EL (cell line): ENCODE results near the gene NIN.

Experiments used
- DNase-seq: peaks from one replicate; pipeline ENCODE4 v3.0.0-alpha.2; 2016

NIN gene

DNA sequence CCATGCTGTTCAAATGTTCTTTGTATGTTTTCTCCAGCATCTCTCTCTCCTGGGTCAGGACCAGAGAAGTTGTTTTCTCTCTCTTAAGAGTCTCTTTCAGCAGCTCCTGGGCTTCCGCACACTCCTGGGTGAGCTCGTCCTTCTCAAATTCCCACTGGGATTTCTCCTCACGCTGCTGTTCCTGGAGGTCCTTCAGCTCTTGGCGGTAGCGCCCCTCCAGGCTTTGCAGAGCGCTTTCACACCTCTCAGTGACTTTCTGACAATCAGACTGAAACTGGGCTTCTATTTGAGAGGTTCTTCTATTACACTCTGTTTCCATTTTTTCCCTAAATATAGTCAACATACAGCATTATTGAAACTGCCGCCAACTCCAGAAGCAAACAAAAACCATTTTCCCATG, 72.7 kb downstream of the NIN start:
- DNase-seq: no peak

DNA sequence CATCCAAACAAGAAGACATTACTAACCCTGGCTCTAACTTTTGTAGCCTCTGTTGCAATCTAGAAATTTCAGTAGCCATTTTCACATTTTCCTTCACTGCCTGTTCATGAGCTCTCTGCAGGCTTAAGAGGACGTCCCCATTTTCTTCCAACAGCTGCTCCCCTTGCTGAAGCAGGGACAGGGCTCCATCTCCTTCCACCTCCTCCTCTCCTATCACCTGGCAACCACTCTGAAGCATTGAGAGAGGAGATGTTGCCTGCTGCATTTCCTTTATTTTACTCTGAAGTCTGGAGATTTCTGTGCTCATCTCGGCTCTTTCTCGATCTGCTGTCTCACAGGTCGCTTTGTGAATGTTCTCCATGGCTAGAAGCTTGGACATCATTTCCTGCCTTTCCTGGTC, 73.3 kb downstream of the NIN start:
- no peak for DNase-seq

DNA sequence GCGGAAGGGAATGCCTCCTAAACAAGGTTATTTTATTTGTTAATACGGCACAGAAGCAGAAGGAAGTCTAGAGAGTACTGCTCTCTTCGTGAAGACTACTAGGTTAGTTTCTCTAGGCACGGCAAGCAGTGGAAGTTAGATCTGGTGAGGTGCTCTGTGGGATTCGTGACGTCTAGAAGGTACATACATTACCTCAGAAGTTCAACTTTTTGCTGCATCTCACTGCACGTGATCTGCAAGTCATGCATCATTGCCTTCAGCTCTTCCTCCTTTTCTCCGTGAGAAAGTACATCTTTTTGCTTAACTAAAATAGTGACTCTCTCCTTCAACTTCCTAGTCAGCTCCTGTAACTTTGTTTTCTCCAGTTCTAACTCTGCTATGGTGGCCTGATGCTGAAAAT, 74.7 kb downstream of the NIN start:
- no peak for DNase-seq

- no peak for DNase-seq
These were observed 80.6 kb downstream of the NIN start for GRCh38 chr14:50750323-50750722.

- no peak for DNase-seq
These were observed 85.4 kb downstream of the NIN start for GRCh38 chr14:50745401-50746058.

DNA sequence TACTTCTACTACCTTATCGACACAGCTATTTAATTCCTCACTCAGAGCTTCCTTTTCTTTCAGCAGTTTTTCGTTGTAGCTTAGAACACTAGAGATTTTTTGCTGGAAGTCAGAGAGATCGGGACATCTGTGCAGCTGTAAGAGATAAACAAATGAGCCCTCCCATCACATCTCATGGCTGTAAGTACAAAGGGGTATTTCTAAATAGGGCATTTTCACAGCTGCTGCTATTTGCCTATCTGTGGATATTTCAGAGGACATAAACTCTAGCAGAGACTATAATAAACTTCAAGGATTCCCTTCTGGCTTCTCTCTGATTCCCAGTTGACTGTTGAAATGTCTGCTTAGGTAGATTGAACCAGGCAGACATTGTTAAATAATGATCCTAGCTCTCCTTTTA, 86.7 kb downstream of the NIN start:
- DNase-seq: no peak

DNA sequence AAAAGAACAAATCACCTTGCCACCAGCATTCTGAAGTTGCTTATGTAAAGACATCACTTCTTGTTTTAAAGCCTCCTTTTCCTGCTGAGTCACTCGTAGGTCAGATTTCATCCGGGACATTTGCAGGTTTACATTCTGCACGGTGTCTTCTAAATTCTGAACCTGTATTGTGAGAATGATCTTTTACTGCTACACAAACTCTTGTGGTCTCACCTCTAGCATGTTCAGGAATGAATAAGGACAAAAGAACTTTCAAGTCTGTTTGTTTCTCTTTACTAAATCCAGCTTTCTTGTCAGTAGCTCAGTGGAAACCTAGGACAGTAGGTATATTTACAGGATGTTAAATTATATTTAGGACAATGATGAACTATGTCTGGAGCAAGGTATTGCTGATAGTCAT, 89.4 kb downstream of the NIN start:
- DNase-seq: peak; percentile 17

- DNase-seq: no peak
These were observed 90.1 kb downstream of the NIN start for GRCh38 chr14:50740856-50741255.

- no peak for DNase-seq
These were observed 91.8 kb downstream of the NIN start for GRCh38 chr14:50739186-50739585.

- no peak for DNase-seq
These were observed 94.0 kb downstream of the NIN start for GRCh38 chr14:50736932-50737419.

DNA sequence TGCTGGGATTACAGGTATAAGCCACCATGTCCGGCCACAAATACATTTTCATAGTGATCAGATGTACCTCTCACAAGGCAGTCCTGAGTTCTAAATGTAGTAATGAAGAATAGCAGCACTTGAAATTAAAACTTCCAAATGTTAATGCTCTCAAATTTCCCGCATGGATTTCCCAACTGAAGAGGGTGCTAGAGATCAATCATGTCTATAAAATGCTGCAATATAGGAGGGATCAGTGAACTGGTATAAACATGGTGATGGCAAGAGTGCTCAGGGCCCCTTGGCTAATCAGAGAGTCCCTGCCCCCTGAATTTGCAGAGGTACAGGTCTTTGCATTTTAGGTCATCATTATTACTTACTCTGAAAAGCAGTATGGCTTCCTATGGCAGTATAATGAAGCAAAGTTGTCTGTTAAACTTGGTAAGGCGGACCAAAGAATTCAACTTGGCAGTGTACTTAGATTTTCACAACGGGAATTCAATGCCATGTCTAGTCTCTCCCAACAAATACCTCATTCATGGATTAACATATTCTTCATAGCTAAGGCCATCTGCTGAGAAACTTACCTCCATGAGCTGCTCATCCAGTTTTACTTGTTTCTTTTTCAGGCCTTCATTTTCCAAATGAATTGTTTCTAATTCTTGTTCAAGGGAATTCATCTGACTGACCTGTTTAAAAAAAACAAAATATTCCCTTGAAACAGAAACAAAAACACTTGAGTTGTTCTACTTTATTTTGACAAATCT, 95.8 kb downstream of the NIN start:
- peak; percentile 7 for DNase-seq

DNA sequence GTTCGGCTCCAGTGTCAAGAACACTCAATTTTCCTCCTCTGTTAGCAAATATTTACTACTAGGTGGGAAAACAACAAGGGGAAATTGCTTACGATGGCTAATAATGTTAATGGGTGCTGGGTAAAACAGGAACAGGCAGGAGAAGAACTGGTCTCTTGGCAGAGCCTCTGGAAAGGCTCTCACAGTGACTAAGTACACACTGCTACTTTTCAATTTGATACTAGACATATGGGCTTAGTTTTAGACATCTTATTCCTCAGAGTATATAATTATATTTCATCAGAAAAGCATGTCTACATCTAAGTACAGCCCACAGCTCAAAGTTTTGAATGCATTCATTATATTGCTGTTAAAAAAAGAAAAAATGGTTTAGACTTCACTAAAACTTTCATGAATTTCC, 97.5 kb downstream of the NIN start:
- no peak for DNase-seq

- DNase-seq: no peak
These were observed 102.1 kb downstream of the NIN start for GRCh38 chr14:50728836-50729235.

- peak; percentile 81 for DNase-seq
These were observed 104.4 kb downstream of the NIN start for GRCh38 chr14:50726372-50727107.

DNA sequence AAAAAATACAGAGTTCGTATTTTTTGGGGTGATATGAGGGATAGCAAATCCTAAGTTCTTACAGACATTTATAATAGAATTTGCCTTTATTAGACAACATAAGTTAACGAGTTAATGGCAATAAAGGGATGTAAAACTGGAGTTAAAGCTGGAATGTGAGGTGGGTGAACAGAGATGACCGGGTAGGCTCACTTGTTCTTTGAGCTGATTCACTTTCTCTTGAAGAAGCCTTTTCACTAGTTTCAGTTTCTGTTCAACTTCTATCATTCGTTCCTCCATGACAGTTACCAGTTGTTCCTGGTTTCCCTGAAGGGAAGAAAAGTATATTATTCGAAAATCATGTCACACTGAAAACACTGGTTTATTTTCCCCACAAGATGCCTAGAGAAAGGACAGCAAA, 105.2 kb downstream of the NIN start:
- no peak for DNase-seq

GRCh38 chr14:50719911-50720759, 110.8 kb downstream of the NIN start:
- DNase-seq: peak; percentile 60

GRCh38 chr14:50718949-50719348, 112.0 kb downstream of the NIN start:
- no peak for DNase-seq

GRCh38 chr14:50717811-50718210, 113.2 kb downstream of the NIN start:
- DNase-seq: no peak

- peak; percentile 29 for DNase-seq
These were observed 116.4 kb downstream of the NIN start for GRCh38 chr14:50714450-50715073.

- no peak for DNase-seq
These were observed 119.9 kb downstream of the NIN start for GRCh38 chr14:50711043-50711442.

DNA sequence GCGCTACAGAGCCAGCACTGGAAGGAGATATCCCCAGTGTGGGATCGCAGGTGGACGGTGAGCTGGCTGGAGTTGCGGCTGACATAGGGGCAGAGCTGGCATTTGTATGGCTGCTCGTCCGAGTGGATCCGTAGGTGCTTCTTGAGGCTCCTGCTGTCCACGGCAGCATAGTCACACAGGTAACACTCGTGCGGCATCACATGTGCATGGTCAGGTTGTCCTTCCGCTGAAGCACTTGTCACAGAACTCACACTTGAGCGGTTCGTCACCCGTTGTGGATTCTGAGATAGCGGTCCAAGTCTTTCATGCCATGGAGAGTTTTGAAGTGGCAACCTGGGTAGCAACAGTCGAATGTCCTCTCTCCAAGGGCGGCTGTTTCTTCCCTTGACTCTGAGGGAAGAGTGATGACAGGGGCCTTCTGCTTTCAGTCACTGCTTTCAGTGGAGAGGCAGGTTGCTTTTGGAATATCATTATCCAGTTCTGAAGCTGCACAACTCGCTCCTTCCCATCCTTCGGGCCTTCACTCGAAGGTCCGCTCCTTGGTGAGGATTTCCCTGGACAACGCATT, 125.9 kb downstream of the NIN start:
- no peak for DNase-seq

GRCh38 chr14:50704454-50705010, 126.4 kb downstream of the NIN start:
- no peak for DNase-seq
